Activated naive CD4-positive, alpha-beta T cell treated with anti-CD3 and anti-CD28 coated beads, Interleukin-2, amount 10 ng/mL, durations not matched to agents 7 days and 5 days (primary cell): ENCODE measurements around the gene MID2.
"Not testable (repeated sequence)": the region's sequence is repeated elsewhere in the genome, so short reads cannot be mapped to it uniquely, and the experiment has no call there.

Source experiments
- CTCF ChIA-PET: fragments of 350-600 bp; sonication (Branson Sonifier 250); formaldehyde crosslinking; loops from one replicate; lab custom pipeline; 2021; ENCODE audit warnings: antibody characterized with exemption; lab: Charles Lee
- DNase-seq: peaks from one replicate; pipeline ENCODE4 v3.0.0-alpha.2; 2020
- H3K27ac Mint-ChIP-seq: one replicate; pipeline ENCODE4 v1.8.0; 2021; ENCODE audit warnings: mild to moderate bottlenecking, moderate library complexity, mixed read lengths
- H3K27me3 Mint-ChIP-seq: one replicate; pipeline ENCODE4 v1.8.0; 2021; ENCODE audit warnings: mild to moderate bottlenecking, mixed read lengths
- H3K36me3 Mint-ChIP-seq: one replicate; pipeline ENCODE4 v1.8.0; 2021; ENCODE audit warnings: mixed read lengths
- H3K4me1 Mint-ChIP-seq: one replicate; pipeline ENCODE4 v1.8.0; 2021; ENCODE audit warnings: mixed read lengths
- H3K4me3 Mint-ChIP-seq: one replicate; pipeline ENCODE4 v1.8.0; 2021; ENCODE audit warnings: mild to moderate bottlenecking, moderate library complexity, mixed read lengths
- H3K9me3 Mint-ChIP-seq: one replicate; pipeline ENCODE4 v1.8.0; 2021; ENCODE audit warnings: mixed read lengths

The MID2 gene, protein sequence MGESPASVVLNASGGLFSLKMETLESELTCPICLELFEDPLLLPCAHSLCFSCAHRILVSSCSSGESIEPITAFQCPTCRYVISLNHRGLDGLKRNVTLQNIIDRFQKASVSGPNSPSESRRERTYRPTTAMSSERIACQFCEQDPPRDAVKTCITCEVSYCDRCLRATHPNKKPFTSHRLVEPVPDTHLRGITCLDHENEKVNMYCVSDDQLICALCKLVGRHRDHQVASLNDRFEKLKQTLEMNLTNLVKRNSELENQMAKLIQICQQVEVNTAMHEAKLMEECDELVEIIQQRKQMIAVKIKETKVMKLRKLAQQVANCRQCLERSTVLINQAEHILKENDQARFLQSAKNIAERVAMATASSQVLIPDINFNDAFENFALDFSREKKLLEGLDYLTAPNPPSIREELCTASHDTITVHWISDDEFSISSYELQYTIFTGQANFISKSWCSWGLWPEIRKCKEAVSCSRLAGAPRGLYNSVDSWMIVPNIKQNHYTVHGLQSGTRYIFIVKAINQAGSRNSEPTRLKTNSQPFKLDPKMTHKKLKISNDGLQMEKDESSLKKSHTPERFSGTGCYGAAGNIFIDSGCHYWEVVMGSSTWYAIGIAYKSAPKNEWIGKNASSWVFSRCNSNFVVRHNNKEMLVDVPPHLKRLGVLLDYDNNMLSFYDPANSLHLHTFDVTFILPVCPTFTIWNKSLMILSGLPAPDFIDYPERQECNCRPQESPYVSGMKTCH

DNA sequence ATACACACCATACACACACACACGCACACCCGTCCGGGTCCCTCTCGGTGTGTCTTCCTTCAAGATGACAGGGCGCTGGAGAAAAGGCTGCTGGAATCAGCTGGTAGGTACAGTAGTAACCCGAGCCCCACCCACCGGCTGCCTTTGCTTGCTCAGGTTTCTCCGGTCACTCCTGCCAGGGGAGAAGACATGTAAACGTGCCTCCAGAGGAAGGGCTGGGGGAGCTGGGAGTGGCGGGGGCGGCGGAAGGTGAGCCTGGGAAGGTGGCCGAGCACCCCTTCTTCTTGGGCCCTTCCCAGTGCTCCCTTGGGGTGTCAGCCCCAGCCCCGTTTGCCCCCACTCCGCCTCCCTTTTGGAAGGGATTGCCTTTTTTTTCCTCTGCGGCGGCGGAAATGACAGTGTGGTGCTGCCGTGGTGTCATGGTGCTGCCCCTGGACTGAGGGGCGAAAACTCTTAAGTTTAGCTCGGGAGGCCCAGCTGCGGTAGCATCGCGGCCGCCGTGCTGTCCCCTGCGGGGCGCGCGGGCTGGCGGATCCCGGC lies at the start of gene MID2:
TSS of gene MID2 (plus strand) at position 169 of the 540 bp plus-strand sequence. CDS start 561 bp downstream, outside the sequence.
- Mint-ChIP-seq H3K9me3 (no peaks in the 10 kb centered on the region), H3K27me3 (peaks cover 16% of the 10 kb centered on the region), H3K27ac (peak within 1 kb of the TSS; percentile 73), H3K36me3 (no peaks in the 10 kb centered on the region), H3K4me3 (peak within 1 kb of the TSS; percentile 76), H3K4me1 (peaks cover 23% of the 10 kb centered on the region)
- CTCF ChIA-PET, result interaction anchor here (1.3 kb wide), 1 partner anchor 115 kb away, joined by 3 read pairs; no protein-coding TSS in a partner anchor
- peak; percentile 67 for DNase-seq

DNA sequence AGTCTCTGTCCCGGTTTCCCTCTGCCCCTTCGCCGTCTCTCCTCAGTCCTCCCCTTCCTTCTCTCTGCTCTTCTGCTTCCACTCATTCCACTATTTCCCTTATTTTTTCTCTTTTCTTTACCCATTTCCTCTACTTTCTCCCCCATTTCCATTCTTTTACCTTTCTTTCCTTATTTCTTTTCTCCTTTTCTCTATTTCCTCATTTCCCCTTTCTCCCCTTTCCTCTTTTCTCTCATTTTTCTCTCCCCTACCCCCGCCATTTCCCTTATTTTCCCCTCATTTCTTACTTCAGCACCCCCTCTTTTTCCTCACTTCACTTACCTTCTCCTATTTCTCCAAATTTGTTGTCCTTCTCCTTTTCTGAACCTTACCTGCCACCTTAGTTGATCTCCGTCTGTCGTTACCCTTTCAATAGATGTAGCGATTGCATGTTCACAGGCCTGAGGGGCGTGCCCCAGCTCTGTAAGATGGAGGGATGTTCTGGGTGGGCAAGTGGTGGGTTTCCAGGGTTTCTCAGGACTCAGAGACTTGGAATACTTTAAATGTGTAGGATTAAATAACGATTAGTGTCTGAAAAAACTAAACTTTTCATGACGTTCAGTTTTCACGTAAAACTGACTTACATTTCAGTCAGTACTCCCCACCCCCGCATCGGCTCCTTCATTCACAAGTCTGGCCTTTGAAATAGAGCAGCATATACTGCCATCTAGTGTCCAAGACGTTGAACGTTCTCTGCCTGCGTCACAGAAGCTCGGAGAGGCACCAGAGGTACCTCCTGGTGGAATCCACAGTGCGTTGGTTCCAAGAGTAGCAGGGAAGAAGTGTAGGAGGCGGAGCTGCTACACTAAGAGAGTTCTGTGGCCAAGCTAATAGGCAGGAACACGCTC lies 48.8 kb upstream of the MID2 start:
- H3K27me3 Mint-ChIP-seq, result peaks cover 35% of the 10 kb centered on the region
- CTCF ChIA-PET, result interaction anchor here (0.7 to 7.1 kb wide), 17 partner anchors 9 to 234 kb away, joined by 3 to 134 read pairs (median 6); partner anchors contain the start of gene PRPS1
- no peaks in the 10 kb centered on the region for H3K36me3 Mint-ChIP-seq
- H3K9me3 Mint-ChIP-seq, result no peaks in the 10 kb centered on the region
- peaks cover 11% of the 10 kb centered on the region for H3K4me1 Mint-ChIP-seq
- peak; percentile 81 for DNase-seq
- peak overlapping the region; percentile 81 for H3K4me3 Mint-ChIP-seq
- H3K27ac Mint-ChIP-seq, result no peak overlapping the region

DNA sequence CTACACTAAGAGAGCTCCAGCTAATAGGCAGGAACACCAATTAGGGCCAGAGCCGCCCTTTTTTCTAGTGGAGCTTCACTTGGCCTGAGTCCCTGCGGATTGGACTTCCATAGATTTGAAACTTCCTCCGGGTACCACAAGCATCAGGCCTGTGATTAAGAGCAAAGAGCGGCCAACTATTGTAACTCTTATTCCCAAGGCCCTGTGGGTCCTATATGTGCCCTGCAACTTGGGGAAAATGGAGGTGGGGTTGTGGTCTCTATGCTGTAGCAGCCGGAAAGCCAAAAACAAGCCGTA lies 48.2 kb upstream of the MID2 start, which contains the start of gene NCBP2L:
TSS of gene NCBP2L (plus strand) at position 198 of the 297 bp plus-strand sequence. CDS start 16,488 bp downstream, outside the sequence.
- Mint-ChIP-seq H3K27ac (no peak within 1 kb of the TSS), H3K36me3 (no peaks in the 10 kb centered on the region), H3K27me3 (peaks cover 35% of the 10 kb centered on the region), H3K9me3 (no peaks in the 10 kb centered on the region), H3K4me1 (peaks cover 11% of the 10 kb centered on the region), H3K4me3 (peak within 1 kb of the TSS; percentile 81)
- CTCF ChIA-PET, result interaction anchor here (0.7 to 7.1 kb wide), 14 partner anchors 10 to 235 kb away, joined by 3 to 134 read pairs (median 5); partner anchors contain the start of gene PRPS1
- DNase-seq, result no peak

DNA sequence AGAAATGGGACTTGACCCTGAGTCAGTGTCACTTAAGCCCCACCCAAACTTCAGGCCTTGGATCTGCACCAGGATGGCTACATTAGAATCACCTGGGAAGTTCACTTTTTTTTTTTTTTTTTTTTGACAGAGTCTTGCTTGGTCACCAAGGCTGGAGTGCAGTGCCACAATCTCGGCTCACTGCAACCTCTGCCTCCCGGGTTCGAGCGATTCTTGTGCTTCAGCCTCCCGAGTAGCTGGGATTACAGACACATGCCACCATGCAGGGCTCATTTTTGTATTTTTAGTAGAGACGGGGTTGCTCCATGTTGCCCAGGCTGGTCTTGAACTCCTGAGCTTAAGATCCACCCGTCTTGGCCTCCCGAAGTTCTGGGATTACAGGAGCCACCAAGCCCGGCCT lies 45.1 kb upstream of the MID2 start:
- DNase-seq, result no peak
- H3K27ac Mint-ChIP-seq, result no peak overlapping the region
- H3K4me1 Mint-ChIP-seq, result peaks cover 11% of the 10 kb centered on the region
- CTCF ChIA-PET, result interaction anchor here (1.1 to 7.1 kb wide), 2 partner anchors 111 to 123 kb away, joined by 3 to 134 read pairs; no protein-coding TSS in a partner anchor
- no peaks in the 10 kb centered on the region for H3K9me3 Mint-ChIP-seq
- no peaks in the 10 kb centered on the region for H3K36me3 Mint-ChIP-seq
- H3K27me3 Mint-ChIP-seq, result peaks cover 26% of the 10 kb centered on the region
- no peak overlapping the region for H3K4me3 Mint-ChIP-seq

DNA sequence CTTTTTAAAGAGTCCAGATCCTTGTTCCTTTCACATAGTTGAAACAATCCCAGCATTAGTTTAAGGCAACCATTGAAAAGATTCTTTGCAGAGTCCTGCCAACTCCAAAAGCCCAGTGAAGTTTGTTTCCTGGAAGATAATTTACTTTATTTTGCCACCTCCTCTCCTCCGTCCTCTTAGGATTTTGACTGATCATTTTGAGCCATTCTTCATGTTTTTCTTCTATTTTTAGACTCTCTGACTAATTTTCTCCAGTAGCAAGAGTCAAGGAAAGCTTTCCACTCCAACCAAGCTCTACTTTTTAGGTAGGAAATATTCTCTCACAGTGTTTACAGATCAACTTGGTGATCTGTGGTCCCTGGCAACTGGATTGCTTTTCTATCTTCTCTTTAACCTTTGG lies 37.8 kb upstream of the MID2 start:
- Mint-ChIP-seq H3K27ac (no peak overlapping the region), H3K27me3 (peaks cover 10% of the 10 kb centered on the region), H3K4me3 (no peak overlapping the region), H3K36me3 (no peaks in the 10 kb centered on the region), H3K9me3 (no peaks in the 10 kb centered on the region), H3K4me1 (no peaks in the 10 kb centered on the region)
- no peak for DNase-seq
- CTCF ChIA-PET, result interaction anchor here (1.2 kb wide), 1 partner anchor 11 kb away, joined by 3 read pairs; the partner anchor contains the start of gene NCBP2L

DNA sequence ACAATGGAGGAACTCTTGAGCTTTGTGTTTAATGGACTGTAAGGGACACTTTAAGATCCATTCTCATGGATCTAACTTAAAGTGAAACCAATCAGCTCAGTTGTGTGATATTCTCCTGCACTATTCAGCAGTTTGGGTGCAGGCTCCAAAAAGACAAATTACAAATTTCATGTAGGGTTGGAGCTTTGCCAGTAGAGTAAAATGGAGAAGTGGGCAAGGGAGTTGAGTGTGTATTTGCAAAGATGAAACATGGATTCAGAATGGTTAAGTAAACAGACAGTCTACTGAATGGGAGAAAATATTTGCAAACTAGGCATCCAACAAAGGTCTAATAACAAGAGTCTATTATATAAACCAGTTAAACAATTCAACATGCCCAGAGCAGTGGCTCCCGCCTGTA lies 21.2 kb upstream of the MID2 start:
- H3K27ac Mint-ChIP-seq, result no peak overlapping the region
- no peak for DNase-seq
- no peaks in the 10 kb centered on the region for H3K36me3 Mint-ChIP-seq
- H3K27me3 Mint-ChIP-seq, result no peaks in the 10 kb centered on the region
- H3K4me1 Mint-ChIP-seq, result no peaks in the 10 kb centered on the region
- no peaks in the 10 kb centered on the region for H3K9me3 Mint-ChIP-seq
- no peak overlapping the region for H3K4me3 Mint-ChIP-seq
- CTCF ChIA-PET, result no interaction called here

DNA sequence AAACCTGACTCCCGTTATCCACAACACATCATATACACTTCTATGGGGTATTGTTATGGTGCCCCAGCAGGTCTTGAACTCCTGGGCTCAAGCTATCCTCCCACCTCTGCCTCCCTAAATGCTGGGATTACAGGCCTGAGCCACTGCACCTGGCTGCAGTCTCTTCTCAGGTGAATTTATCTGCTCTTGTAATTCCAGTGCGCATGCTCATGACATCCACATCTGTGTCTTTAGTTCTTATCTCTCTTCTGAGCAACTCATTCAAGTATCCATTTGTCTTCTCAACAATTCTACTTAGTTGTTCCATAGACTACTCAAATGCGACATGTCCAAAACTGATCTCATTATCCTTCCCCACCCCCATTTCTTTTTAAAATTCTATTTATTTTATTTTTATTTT lies 20.5 kb upstream of the MID2 start:
- no peak overlapping the region for H3K27ac Mint-ChIP-seq
- no peak overlapping the region for H3K4me3 Mint-ChIP-seq
- H3K27me3 Mint-ChIP-seq, result no peaks in the 10 kb centered on the region
- CTCF ChIA-PET, result no interaction called here
- H3K36me3 Mint-ChIP-seq, result no peaks in the 10 kb centered on the region
- H3K4me1 Mint-ChIP-seq, result no peaks in the 10 kb centered on the region
- no peaks in the 10 kb centered on the region for H3K9me3 Mint-ChIP-seq
- DNase-seq, result no peak

DNA sequence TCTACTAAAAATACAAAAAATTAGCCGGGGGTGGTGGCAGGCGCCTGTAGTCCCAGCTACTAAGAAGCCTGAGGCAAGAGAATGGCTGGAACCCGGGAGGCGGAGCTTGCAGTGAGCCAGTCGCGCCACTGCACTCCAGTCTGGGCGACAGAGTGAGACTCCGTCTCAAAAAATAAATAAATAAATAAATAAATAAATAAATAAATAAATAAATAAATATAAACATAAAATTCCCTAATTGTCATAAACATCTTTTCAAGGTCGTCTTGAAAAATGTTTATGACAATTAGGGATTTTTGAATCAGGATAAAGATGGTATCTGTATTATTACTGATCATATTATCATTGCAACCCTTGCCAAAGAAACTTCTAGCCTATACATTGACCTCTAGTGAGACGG lies 15.6 kb upstream of the MID2 start:
- DNase-seq, H3K36me3 Mint-ChIP-seq, H3K4me1 Mint-ChIP-seq, H3K27me3 Mint-ChIP-seq, H3K27ac Mint-ChIP-seq, H3K4me3 Mint-ChIP-seq, CTCF ChIA-PET, H3K9me3 Mint-ChIP-seq: not testable (repeated sequence)

DNA sequence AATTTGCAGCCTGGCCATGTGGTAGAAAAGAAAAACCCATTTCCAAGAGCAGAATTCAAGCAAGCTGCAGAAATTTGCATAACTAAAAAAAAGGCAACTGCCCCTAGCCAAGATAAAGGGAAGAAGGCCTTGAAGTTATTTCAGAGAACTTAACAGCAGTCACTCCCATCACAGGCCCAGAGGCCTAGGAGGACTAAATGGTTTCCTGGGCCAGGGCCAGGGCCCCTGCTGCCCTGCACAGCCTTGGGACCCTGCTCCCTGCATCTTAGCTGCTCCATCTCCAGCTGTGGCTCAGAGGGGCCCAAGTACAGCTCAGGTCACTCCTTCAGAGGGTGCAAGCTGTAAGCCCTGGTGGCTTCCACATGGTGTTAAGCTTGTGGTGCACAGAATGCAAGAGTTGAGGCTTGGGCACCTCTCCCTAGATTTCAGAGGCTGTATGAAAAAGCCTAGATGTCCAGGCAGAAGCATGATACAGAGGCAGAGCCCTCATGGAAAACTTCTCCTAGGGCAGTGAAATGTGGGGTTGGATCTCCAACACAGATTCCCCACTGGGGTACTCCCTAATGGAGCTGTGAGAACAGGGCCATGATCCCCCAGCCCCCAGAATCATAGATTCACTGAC lies 6.7 kb upstream of the MID2 start:
- Mint-ChIP-seq H3K4me3 (no peak overlapping the region), H3K9me3 (peaks cover 6% of the 10 kb centered on the region)

DNA sequence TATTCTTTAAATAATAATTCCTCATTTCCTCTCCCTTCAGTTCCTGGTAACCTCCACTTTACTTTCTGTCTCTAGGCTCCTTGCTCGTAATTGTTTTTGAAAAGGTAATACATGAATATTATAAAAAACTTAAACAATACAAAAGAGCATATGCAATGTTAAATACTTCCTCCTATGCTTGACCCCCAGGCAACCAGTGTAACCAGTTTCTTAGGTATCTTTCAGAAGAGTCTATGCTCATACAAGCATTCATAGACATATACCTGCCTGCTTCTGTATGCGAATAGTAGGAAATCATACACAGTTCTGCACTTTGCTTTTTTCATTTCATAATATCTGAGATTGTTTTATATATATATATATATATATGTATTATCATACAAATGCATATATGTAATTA lies 2.6 kb upstream of the MID2 start:
- DNase-seq, result no peak
- no peak overlapping the region for H3K27ac Mint-ChIP-seq
- peaks cover 23% of the 10 kb centered on the region for H3K4me1 Mint-ChIP-seq
- no peaks in the 10 kb centered on the region for H3K36me3 Mint-ChIP-seq
- H3K9me3 Mint-ChIP-seq, result peaks cover 6% of the 10 kb centered on the region
- H3K4me3 Mint-ChIP-seq, result no peak overlapping the region
- CTCF ChIA-PET, result no interaction called here
- peaks cover 16% of the 10 kb centered on the region for H3K27me3 Mint-ChIP-seq

More for the DNA sequence above, 6.7 kb upstream of the MID2 start:
- CTCF ChIA-PET, result no interaction called here
- Mint-ChIP-seq H3K36me3 (no peaks in the 10 kb centered on the region), H3K4me1 (no peaks in the 10 kb centered on the region), H3K27ac (no peak overlapping the region), H3K27me3 (no peaks in the 10 kb centered on the region)
- no peak for DNase-seq

DNA sequence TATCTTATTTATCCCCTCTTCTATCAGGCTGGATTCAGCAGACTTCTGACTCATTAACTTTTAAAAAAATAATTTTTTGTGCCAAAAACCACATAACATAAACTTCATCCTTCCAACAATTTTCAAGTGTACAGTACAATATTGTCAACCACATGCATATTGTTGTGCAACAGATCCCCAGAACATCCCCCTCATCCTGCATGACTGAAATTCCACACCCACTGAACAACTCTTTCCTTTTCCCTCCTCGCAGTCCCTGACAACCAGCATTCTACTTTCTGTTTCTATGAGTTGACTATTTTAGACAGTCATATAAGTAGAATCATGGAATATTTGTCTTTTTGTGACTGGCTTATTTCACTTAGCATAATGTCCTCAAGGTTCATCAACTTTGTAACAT lies 2.2 kb upstream of the MID2 start:
- no peak overlapping the region for H3K27ac Mint-ChIP-seq
- no peak for DNase-seq
- no peaks in the 10 kb centered on the region for H3K36me3 Mint-ChIP-seq
- H3K27me3 Mint-ChIP-seq, result peaks cover 16% of the 10 kb centered on the region
- CTCF ChIA-PET, result no interaction called here
- H3K4me3 Mint-ChIP-seq, result no peak overlapping the region
- peaks cover 23% of the 10 kb centered on the region for H3K4me1 Mint-ChIP-seq
- peaks cover 6% of the 10 kb centered on the region for H3K9me3 Mint-ChIP-seq

DNA sequence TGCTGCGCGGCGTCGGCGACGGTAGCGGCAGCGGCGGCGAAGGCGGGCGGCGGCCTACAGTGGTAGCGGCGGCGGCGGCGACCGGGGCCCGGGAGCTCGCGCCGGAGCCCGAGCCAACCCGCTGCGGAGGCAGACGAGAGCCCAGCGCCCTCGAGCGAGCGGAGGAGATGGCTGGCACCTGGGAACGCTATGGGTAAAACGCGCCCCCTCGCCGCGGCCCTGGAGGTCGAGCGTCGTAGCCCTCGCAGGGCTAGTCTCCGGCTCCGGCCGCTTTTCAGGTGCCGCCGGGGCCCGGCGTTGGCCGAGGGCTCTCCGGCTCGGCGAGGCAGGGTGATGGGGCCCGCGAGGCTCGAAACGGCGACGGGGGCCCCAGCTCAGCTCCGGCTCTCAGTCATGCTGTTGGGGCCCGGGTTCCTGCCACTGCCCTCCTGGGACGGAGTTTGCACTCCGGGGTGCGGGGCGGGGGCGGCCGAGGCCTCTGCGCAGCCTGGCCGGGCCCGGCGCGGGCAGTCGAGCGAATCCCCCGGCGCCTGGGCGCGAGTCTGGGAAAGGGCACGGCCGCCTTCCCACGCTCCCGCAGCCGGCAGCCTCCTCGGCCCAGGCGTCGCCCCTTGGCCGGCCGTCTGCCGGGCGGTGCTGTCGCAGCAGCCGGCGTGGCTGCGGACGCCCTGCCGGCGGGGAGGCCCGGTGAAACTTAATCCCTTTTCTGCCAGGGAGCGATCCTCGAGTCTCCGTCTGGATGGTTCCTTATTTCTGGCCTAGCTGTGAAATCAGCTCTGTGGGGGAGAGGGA lies 768 bp downstream of the MID2 start:
- CTCF ChIA-PET, result interaction anchor here (1.3 kb wide), 1 partner anchor 115 kb away, joined by 3 read pairs; no protein-coding TSS in a partner anchor
- Mint-ChIP-seq H3K9me3 (no peaks in the 10 kb centered on the region), H3K27ac (peak overlapping the region; percentile 78), H3K4me1 (peaks cover 23% of the 10 kb centered on the region), H3K36me3 (no peaks in the 10 kb centered on the region), H3K4me3 (peak overlapping the region; percentile 65), H3K27me3 (peaks cover 16% of the 10 kb centered on the region)
- peak; percentile 51 for DNase-seq
